ENCODE data around the gene SH2D4B. TPM values are rescaled to one million over a fixed set of nuclear protein-coding genes. Genes with fewer than 3 reads are reported as not detected.

The SH2D4B gene
- total RNA-seq, 1 experiment from 2014 or later, result 0.07 TPM

- Histone ChIP-seq H2BK120ac (ENCODE audit: low read depth, low read length, poor library complexity, severe bottlenecking) (no peak overlapping the region), H2AK5ac (ENCODE audit: insufficient read length, low read length) (no peak overlapping the region), H2BK15ac (ENCODE audit: low read depth, low read length) (no peak overlapping the region), H3K79me2 (ENCODE audit: insufficient read depth, low read length) (no peaks in the 10 kb centered on the region), H3K14ac (ENCODE audit: insufficient read depth, low read length) (no peak overlapping the region), H3K9ac (ENCODE audit: extremely low read depth, insufficient read length, low read length) (no peak overlapping the region), H3K4me2 (ENCODE audit: insufficient read depth, insufficient read length, low read length) (no peak overlapping the region), H4K91ac (ENCODE audit: insufficient read length, low read depth, low read length) (no peak overlapping the region), H2BK5ac (ENCODE audit: insufficient read length, low read length) (no peak overlapping the region), H2BK12ac (ENCODE audit: insufficient read length, low read depth, low read length) (no peak overlapping the region), H3K9me3 (ENCODE audit: control insufficient read depth, low read depth, low read length) (no peaks in the 10 kb centered on the region), H3K27ac (ENCODE audit: insufficient read length, low read depth, low read length) (no peak overlapping the region), H3K4ac (ENCODE audit: low read depth, low read length) (no peak overlapping the region), H4K20me1 (ENCODE audit: control insufficient read depth, insufficient read depth, insufficient read length) (no peaks in the 10 kb centered on the region), H3K79me1 (ENCODE audit: insufficient read depth, low read depth, low read length, poor library complexity, severe bottlenecking) (no peaks in the 10 kb centered on the region), H3K18ac (ENCODE audit: insufficient read length, low read depth, low read length) (no peak overlapping the region), H4K5ac (ENCODE audit: insufficient read length, low read depth, low read length) (no peak overlapping the region), H2BK20ac (ENCODE audit: low read depth, low read length, poor library complexity, severe bottlenecking) (no peak overlapping the region), H2AFZ (ENCODE audit: low read length) (no peak overlapping the region), H3K56ac (ENCODE audit: insufficient read length, low read depth, low read length) (no peak overlapping the region), H3K27me3 (ENCODE audit: insufficient read depth, low read length) (no peaks in the 10 kb centered on the region), H3K23me2 (ENCODE audit: insufficient read length, low read depth, low read length, poor library complexity, severe bottlenecking) (no peaks in the 10 kb centered on the region), H3K23ac (ENCODE audit: insufficient read length, low read depth, low read length) (no peak overlapping the region), H3K4me1 (ENCODE audit: insufficient read depth, low read length) (no peaks in the 10 kb centered on the region), H3T11ph (ENCODE audit: low read length) (no peak overlapping the region), H4K8ac (replicated peaks; ENCODE audit: insufficient read length, low read depth, low read length) (no peak overlapping the region)
- no CpG with 5 or more reads among the region's 1 CpG for WGBS (ENCODE audit: extremely low coverage, insufficient read length, low lambda C conversion rate)
- TF ChIP-seq CTCF (conservative IDR thresholded peaks at IDR 0.05), result no peak
- Mint-ChIP-seq H3K4me3 (no peak overlapping the region), H3K36me3 (ENCODE audit: insufficient read depth in 1 of 3, low read depth in 3 of 3) (no peaks in the 10 kb centered on the region), H3K27me3 (ENCODE audit: low read depth) (peaks cover 9% of the 10 kb centered on the region), H3K27ac (no peak overlapping the region), H3K4me1 (no peaks in the 10 kb centered on the region), H3K9me3 (no peaks in the 10 kb centered on the region)
- DNase-seq, result no peak
These were observed 149.7 kb downstream of the SH2D4B start for GRCh38 chr10:80687476-80687789.
